ENCODE results near the gene EPN2.

EPN2 gene

GRCh38 chr17:19371259-19372010 is 134.3 kb downstream of the EPN2 start:
- TF ChIP-seq CTCF (IDR thresholded peaks at IDR 0.05; ENCODE audit: low read depth, low read length, missing control alignments) = no peak
- no peak for DNase-seq (ENCODE audit: low read depth)
- no peak overlapping the region for H3K4me3 ChIP-seq (ENCODE audit: low read depth, low read length)

- H3K4me3 ChIP-seq (ENCODE audit: low read depth, low read length) = no peak overlapping the region
- no peak for TF ChIP-seq CTCF (IDR thresholded peaks at IDR 0.05; ENCODE audit: low read depth, low read length, missing control alignments)
- no peak for DNase-seq (ENCODE audit: low read depth)
Measured at GRCh38 chr17:19372011-19372370, 134.8 kb downstream of the EPN2 start.

GRCh38 chr17:19372439-19372838 is 135.3 kb downstream of the EPN2 start:
- no peak for TF ChIP-seq CTCF (IDR thresholded peaks at IDR 0.05; ENCODE audit: low read depth, low read length, missing control alignments)
- H3K4me3 ChIP-seq (ENCODE audit: low read depth, low read length) = no peak overlapping the region
- DNase-seq (ENCODE audit: low read depth) = no peak

GRCh38 chr17:19372866-19373504 is 135.8 kb downstream of the EPN2 start:
- DNase-seq (ENCODE audit: low read depth) = no peak
- no peak for TF ChIP-seq CTCF (IDR thresholded peaks at IDR 0.05; ENCODE audit: low read depth, low read length, missing control alignments)
- H3K4me3 ChIP-seq (ENCODE audit: low read depth, low read length) = no peak overlapping the region

GRCh38 chr17:19374136-19374535 is 137.0 kb downstream of the EPN2 start:
- no peak for TF ChIP-seq CTCF (IDR thresholded peaks at IDR 0.05; ENCODE audit: low read depth, low read length, missing control alignments)

GRCh38 chr17:19375732-19376131 is 138.6 kb downstream of the EPN2 start:
- no peak for TF ChIP-seq CTCF (IDR thresholded peaks at IDR 0.05; ENCODE audit: low read depth, low read length, missing control alignments)
- DNase-seq (ENCODE audit: low read depth) = no peak
- H3K4me3 ChIP-seq (ENCODE audit: low read depth, low read length) = no peak overlapping the region

More at GRCh38 chr17:19374136-19374535, 137.0 kb downstream of the EPN2 start:
- H3K4me3 ChIP-seq (ENCODE audit: low read depth, low read length) = no peak overlapping the region
- DNase-seq (ENCODE audit: low read depth) = no peak

GRCh38 chr17:19376811-19377210 is 139.6 kb downstream of the EPN2 start:
- no peak for DNase-seq (ENCODE audit: low read depth)
- peak overlapping the region; percentile 71 for H3K4me3 ChIP-seq (ENCODE audit: low read depth, low read length)
- no peak for TF ChIP-seq CTCF (IDR thresholded peaks at IDR 0.05; ENCODE audit: low read depth, low read length, missing control alignments)

All from GM12864 (cell line).